ENCODE data around the gene MDM2.

Gene MDM2

DNA sequence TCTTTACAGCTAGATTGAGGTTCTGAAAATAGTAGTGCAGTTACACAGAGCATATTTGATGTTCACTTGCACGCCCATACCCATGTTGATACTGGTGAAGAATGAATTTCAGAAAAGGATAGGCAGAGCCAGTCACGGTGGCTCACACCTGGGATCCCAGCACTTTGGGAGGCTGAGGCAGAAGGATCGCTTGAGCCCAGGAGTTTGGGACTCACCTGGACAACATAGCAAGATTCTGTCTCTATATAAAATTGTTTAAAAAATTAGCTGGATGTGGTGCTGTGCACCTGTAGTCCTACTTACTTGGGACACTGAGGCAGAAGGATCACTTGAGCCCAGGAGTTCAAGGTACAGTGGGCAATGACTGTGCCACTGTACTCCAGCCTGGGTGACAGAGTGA lies 56.6 kb downstream of the MDM2 start:
- no peak for ATAC-seq
- no peak for TF ChIP-seq ZC3H10 (CRISPR knock-in tag; IDR thresholded peaks at IDR 0.05)
- no peak for TF ChIP-seq ZFP30 (CRISPR knock-in tag; IDR thresholded peaks at IDR 0.05)
- no peak for TF ChIP-seq PPARA (CRISPR knock-in tag; IDR thresholded peaks at IDR 0.05; ENCODE audit: borderline replicate concordance)
- TF ChIP-seq TOX (CRISPR knock-in tag; IDR thresholded peaks at IDR 0.05; ENCODE audit: borderline replicate concordance): no peak
- no peak for TF ChIP-seq OSR1 (CRISPR knock-in tag; IDR thresholded peaks at IDR 0.05)
- TF ChIP-seq, protein P1, sequence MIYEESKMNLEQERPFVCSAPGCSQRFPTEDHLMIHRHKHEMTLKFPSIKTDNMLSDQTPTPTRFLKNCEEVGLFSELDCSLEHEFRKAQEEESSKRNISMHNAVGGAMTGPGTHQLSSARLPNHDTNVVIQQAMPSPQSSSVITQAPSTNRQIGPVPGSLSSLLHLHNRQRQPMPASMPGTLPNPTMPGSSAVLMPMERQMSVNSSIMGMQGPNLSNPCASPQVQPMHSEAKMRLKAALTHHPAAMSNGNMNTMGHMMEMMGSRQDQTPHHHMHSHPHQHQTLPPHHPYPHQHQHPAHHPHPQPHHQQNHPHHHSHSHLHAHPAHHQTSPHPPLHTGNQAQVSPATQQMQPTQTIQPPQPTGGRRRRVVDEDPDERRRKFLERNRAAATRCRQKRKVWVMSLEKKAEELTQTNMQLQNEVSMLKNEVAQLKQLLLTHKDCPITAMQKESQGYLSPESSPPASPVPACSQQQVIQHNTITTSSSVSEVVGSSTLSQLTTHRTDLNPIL (CRISPR knock-in tag; IDR thresholded peaks at IDR 0.05; ENCODE audit: low read depth): no peak
- TF ChIP-seq ISL1 (CRISPR knock-in tag; IDR thresholded peaks at IDR 0.05): no peak
- TF ChIP-seq ARNTL (CRISPR knock-in tag; IDR thresholded peaks at IDR 0.05; ENCODE audit: borderline replicate concordance, low read depth): no peak
- TF ChIP-seq TCF4 (CRISPR knock-in tag; IDR thresholded peaks at IDR 0.05; ENCODE audit: borderline replicate concordance): no peak
- no peak for TF ChIP-seq POU6F1 (CRISPR knock-in tag; IDR thresholded peaks at IDR 0.05; ENCODE audit: borderline replicate concordance, low read depth)
- TF ChIP-seq BACH2 (CRISPR knock-in tag; IDR thresholded peaks at IDR 0.05; ENCODE audit: borderline replicate concordance): no peak
- TF ChIP-seq ZNF70 (CRISPR knock-in tag; IDR thresholded peaks at IDR 0.05): no peak
- TF ChIP-seq SNAI2 (CRISPR knock-in tag; IDR thresholded peaks at IDR 0.05): no peak
- TF ChIP-seq TSHZ2 (CRISPR knock-in tag; IDR thresholded peaks at IDR 0.05): no peak
- TF ChIP-seq, protein P2, sequence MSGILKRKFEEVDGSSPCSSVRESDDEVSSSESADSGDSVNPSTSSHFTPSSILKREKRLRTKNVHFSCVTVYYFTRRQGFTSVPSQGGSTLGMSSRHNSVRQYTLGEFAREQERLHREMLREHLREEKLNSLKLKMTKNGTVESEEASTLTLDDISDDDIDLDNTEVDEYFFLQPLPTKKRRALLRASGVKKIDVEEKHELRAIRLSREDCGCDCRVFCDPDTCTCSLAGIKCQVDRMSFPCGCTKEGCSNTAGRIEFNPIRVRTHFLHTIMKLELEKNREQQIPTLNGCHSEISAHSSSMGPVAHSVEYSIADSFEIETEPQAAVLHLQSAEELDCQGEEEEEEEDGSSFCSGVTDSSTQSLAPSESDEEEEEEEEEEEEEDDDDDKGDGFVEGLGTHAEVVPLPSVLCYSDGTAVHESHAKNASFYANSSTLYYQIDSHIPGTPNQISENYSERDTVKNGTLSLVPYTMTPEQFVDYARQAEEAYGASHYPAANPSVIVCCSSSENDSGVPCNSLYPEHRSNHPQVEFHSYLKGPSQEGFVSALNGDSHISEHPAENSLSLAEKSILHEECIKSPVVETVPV (CRISPR knock-in tag; IDR thresholded peaks at IDR 0.05): no peak
- no peak for TF ChIP-seq ESRRG (CRISPR knock-in tag; IDR thresholded peaks at IDR 0.05)
- no peak for TF ChIP-seq RARB (CRISPR knock-in tag; IDR thresholded peaks at IDR 0.05)
- no peak for TF ChIP-seq PATZ1 (CRISPR knock-in tag; IDR thresholded peaks at IDR 0.05; ENCODE audit: borderline replicate concordance)
- TF ChIP-seq ZNF8 (CRISPR knock-in tag; IDR thresholded peaks at IDR 0.05): no peak

DNA sequence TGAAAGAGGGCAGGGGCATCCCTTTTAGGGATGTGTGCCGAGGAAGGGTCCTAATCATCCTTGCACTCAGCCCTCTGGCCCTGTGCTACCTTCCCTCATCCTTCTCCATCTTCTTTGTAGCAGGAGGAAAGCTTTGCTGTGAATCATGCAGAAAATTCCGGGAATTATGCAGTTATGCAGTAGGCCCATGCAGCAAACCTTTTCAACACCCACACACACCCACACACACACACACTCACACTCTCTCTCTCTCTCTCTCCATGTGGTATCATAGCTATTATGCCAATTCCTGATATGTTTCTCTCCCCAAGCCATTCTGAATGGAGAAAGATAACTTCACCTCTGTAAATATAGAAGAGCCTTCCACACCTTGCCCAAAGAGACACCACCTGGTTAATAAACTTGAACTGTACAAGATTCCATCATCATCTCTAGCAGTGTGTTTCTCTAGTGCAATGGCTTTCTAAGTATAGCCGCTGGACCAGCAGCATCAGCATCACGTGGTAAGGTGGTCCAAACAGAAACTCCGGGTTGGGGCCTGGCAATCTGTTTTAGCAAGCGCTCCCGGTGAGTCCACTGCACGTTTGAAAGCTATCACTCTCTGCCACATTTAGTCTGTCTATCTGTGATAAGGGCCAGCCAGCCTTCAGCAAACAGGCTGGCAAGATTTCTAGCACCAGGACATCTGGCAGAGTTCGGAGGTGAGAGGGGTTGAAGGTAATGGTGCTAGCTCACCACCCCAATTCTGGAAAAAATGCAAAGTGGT lies 57.6 kb downstream of the MDM2 start:
- no peak for TF ChIP-seq TOX (CRISPR knock-in tag; IDR thresholded peaks at IDR 0.05; ENCODE audit: borderline replicate concordance)
- TF ChIP-seq CSDC2 (CRISPR knock-in tag; IDR thresholded peaks at IDR 0.05): no peak
- no peak for TF ChIP-seq SNAI2 (CRISPR knock-in tag; IDR thresholded peaks at IDR 0.05)
- no peak for TF ChIP-seq TCF4 (CRISPR knock-in tag; IDR thresholded peaks at IDR 0.05; ENCODE audit: borderline replicate concordance)
- TF ChIP-seq ZNF70 (CRISPR knock-in tag; IDR thresholded peaks at IDR 0.05): no peak
- no peak for ATAC-seq

DNA sequence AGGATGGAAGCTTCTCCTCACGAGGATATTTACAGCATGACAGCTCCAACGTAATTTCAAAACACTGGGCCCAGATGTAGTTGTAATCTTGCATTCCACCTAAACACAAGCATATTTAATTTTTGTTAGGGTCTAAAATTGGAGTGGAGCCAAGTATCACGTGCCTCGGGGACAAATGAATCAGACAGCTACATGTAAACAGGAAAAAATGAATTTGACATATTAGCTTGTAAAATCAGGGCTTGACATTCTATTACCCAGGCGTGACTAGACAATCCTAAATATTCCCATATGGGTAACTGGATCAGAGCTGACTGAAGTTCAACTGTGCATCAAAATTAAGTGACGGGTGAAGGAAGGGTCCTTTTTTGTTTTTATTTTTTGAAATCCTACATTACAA lies 59.0 kb downstream of the MDM2 start:
- ATAC-seq: no peak
- TF ChIP-seq ISL1 (CRISPR knock-in tag; IDR thresholded peaks at IDR 0.05): no peak
- no peak for TF ChIP-seq ZNF70 (CRISPR knock-in tag; IDR thresholded peaks at IDR 0.05)
- TF ChIP-seq ZNF565 (CRISPR knock-in tag; conservative IDR thresholded peaks at IDR 0.05; ENCODE audit: low read depth): no peak
- TF ChIP-seq SNAI2 (CRISPR knock-in tag; IDR thresholded peaks at IDR 0.05): no peak
- TF ChIP-seq ZFP3 (CRISPR knock-in tag; IDR thresholded peaks at IDR 0.05): no peak
- TF ChIP-seq, protein P2 (CRISPR knock-in tag; IDR thresholded peaks at IDR 0.05): no peak
- TF ChIP-seq POU6F1 (CRISPR knock-in tag; IDR thresholded peaks at IDR 0.05; ENCODE audit: borderline replicate concordance, low read depth): no peak
